GM21526 (cell line): Measurements from ENCODE around the gene SLC35F3.
"Not testable (repeated sequence)": the region's sequence is repeated elsewhere in the genome, so short reads cannot be mapped to it uniquely, and the experiment has no call there.

Experiments used
- ATAC-seq: cut with Tn5 transposase; IDR thresholded peaks from one replicate; pipeline ENCODE4 v1.9.1; 2021; ENCODE audit warnings: moderate library complexity; ENCODE audit not compliant: unreplicated experiment, low FRiP score

The SLC35F3 gene

GRCh38 chr1:234134878-234135277 is 230.4 kb downstream of the SLC35F3 start:
- no peak for ATAC-seq

- no peak for ATAC-seq
Measured at GRCh38 chr1:234135501-234135900, 231.0 kb downstream of the SLC35F3 start.

- ATAC-seq, result no peak
Measured at GRCh38 chr1:234136073-234136472, 231.6 kb downstream of the SLC35F3 start.

GRCh38 chr1:234139966-234140365 is 235.5 kb downstream of the SLC35F3 start:
- no peak for ATAC-seq

GRCh38 chr1:234140388-234140787 is 235.9 kb downstream of the SLC35F3 start:
- ATAC-seq, result no peak

GRCh38 chr1:234141006-234141405 is 236.5 kb downstream of the SLC35F3 start:
- ATAC-seq, result no peak

GRCh38 chr1:234143681-234144080 is 239.2 kb downstream of the SLC35F3 start:
- no peak for ATAC-seq

GRCh38 chr1:234144901-234145300 is 240.4 kb downstream of the SLC35F3 start:
- no peak for ATAC-seq

- ATAC-seq, result no peak
Measured at GRCh38 chr1:234148350-234148749, 243.9 kb downstream of the SLC35F3 start.

- no peak for ATAC-seq
Measured at GRCh38 chr1:234148816-234149215, 244.3 kb downstream of the SLC35F3 start.

- no peak for ATAC-seq
Measured at GRCh38 chr1:234149217-234149616, 244.7 kb downstream of the SLC35F3 start.

- ATAC-seq, result no peak
Measured at GRCh38 chr1:234150892-234151291, 246.4 kb downstream of the SLC35F3 start.

- ATAC-seq, result not testable (repeated sequence)
Measured at GRCh38 chr1:234152344-234152743, 247.9 kb downstream of the SLC35F3 start.

- ATAC-seq, result peak; percentile 59
Measured at GRCh38 chr1:234154320-234155251, 250.1 kb downstream of the SLC35F3 start.

GRCh38 chr1:234162661-234163060 is 258.2 kb downstream of the SLC35F3 start:
- ATAC-seq, result no peak

GRCh38 chr1:234163267-234163919 is 258.9 kb downstream of the SLC35F3 start:
- ATAC-seq, result no peak

- no peak for ATAC-seq
Measured at GRCh38 chr1:234164098-234164709, 259.7 kb downstream of the SLC35F3 start.

- ATAC-seq, result no peak
Measured at GRCh38 chr1:234168061-234168724, 263.7 kb downstream of the SLC35F3 start.

GRCh38 chr1:234169161-234169849 is 264.8 kb downstream of the SLC35F3 start:
- no peak for ATAC-seq

GRCh38 chr1:234170067-234170466 is 265.6 kb downstream of the SLC35F3 start:
- no peak for ATAC-seq
